ENCODE data around the gene UBALD1.

GRCh38 chr16:4663777-4664465 lies 49.2 kb upstream of the UBALD1 start:
- TF ChIP-seq CTCF (IDR thresholded peaks at IDR 0.05) (no peak), POLR2A (IDR thresholded peaks at IDR 0.05) (no peak), EP300 (IDR thresholded peaks at IDR 0.05) (no peak)

Data from gastroesophageal sphincter (tissue), 3 donors.